ENCODE measurements around the gene CLNS1A. TPM values are rescaled to one million over a fixed set of nuclear protein-coding genes. Genes with fewer than 3 reads are reported as not detected.

Gene CLNS1A
- 230 TPM for total RNA-seq (2013)
- polyA plus RNA-seq (100 to 1,000 TPM in 2 of 3 donors, 10 to 100 TPM in 1; 53.1 to 140 (median 139) TPM), polyA minus RNA-seq (84.0 and 214 TPM in 2 replicates), total RNA-seq (14.1 to 70.4 (median 50.5) reads per million in 11 experiments)

GRCh38 chr11:77637345-77638165, at the start of gene CLNS1A:
CLNS1A (minus strand) TSS chr11:77637794; CDS start chr11:77637714, 80 bp downstream.
- under 1% methylated on average over 40 of the region's 41 CpGs for WGBS (ENCODE audit: insufficient coverage)
- peaks cover 17% of the 10 kb centered on the region for H4K20me1 ChIP-seq (ENCODE audit: insufficient read depth, low read length)
- Mint-ChIP-seq H3K4me1 (peaks cover 41% of the 10 kb centered on the region), H3K4me3 (peak within 1 kb of the TSS; percentile 89 to 96), H3K27me3 (ENCODE audit: low read depth in 3 of 3) (peaks cover 0 to 3% (median 0%) of the 10 kb centered on the region in 3 donors), H3K27ac (peak within 1 kb of the TSS; percentile 88 to 97 (median 94)), H3K9me3 (peaks cover 4 to 19% (median 14%) of the 10 kb centered on the region in 7 donors), H3K36me3 (no peaks in the 10 kb centered on the region)
- peaks cover 4 to 7% of the 10 kb centered on the region in 2 donors for H3K9me3 ChIP-seq (replicated peaks in 1 of 2; ENCODE audit: control insufficient read depth in 1 of 2, insufficient read depth in 1 of 2, low read length in 2 of 2)
- peaks cover 49% of the 10 kb centered on the region for H3K79me2 ChIP-seq (ENCODE audit: insufficient read depth, low read length)
- intact Hi-C loops (cut with micrococcal nuclease): no loop called here
- no peaks in the 10 kb centered on the region for H3K36me3 ChIP-seq (replicated peaks in 1 of 2; ENCODE audit: control insufficient read depth in 1 of 2, insufficient read depth in 2 of 2, low read length in 2 of 2)
- H3K4me3 ChIP-seq (replicated peaks in 1 of 3; ENCODE audit: low read depth in 2 of 3, low read length in 3 of 3): peak within 1 kb of the TSS; percentile 61 to 90 (median 66)
- peak within 1 kb of the TSS; percentile 96 for H3K4me2 ChIP-seq (replicated peaks; ENCODE audit: extremely low read depth, low read length, poor library complexity, severe bottlenecking)
- TF ChIP-seq CTCF (IDR thresholded peaks at IDR 0.05): no peak
- H3K27ac ChIP-seq (ENCODE audit: low read depth in 1 of 2, low read length in 2 of 2): peak within 1 kb of the TSS; percentile 59 to 85
- H3K27me3 ChIP-seq (ENCODE audit: control insufficient read depth in 2 of 2, insufficient read depth in 2 of 2, low read length in 2 of 2): no peaks in the 10 kb centered on the region
- H3K4me1 ChIP-seq (ENCODE audit: control insufficient read depth in 1 of 2, insufficient read depth in 2 of 2, low read length in 2 of 2): peaks cover 44 to 52% of the 10 kb centered on the region in 2 donors
- H3K9ac ChIP-seq (ENCODE audit: insufficient read depth, low read length, poor library complexity, severe bottlenecking): peak within 1 kb of the TSS; percentile 78
- DNase-seq: peak; percentile 84 to 87 (median 86)
- H2AFZ ChIP-seq (ENCODE audit: insufficient read depth, low read depth, low read length, poor library complexity, severe bottlenecking): peak within 1 kb of the TSS; percentile 90

GRCh38 chr11:77687088-77687487, 49.5 kb upstream of the CLNS1A start:
- Histone ChIP-seq H3K27ac (ENCODE audit: low read depth in 1 of 2, low read length in 2 of 2) (no peak overlapping the region), H3K27me3 (ENCODE audit: control insufficient read depth in 2 of 2, insufficient read depth in 2 of 2, low read length in 2 of 2) (no peaks in the 10 kb centered on the region), H3K4me2 (replicated peaks; ENCODE audit: extremely low read depth, low read length, poor library complexity, severe bottlenecking) (no peak overlapping the region), H3K4me1 (ENCODE audit: control insufficient read depth in 1 of 2, insufficient read depth in 2 of 2, low read length in 2 of 2) (no peaks in the 10 kb centered on the region), H3K4me3 (replicated peaks in 1 of 3; ENCODE audit: low read depth in 2 of 3, low read length in 3 of 3) (no peak overlapping the region), H3K36me3 (replicated peaks in 1 of 2; ENCODE audit: control insufficient read depth in 1 of 2, insufficient read depth in 2 of 2, low read length in 2 of 2) (peaks cover 68 to 95% of the 10 kb centered on the region in 2 donors), H2AFZ (ENCODE audit: insufficient read depth, low read depth, low read length, poor library complexity, severe bottlenecking) (no peak overlapping the region), H4K20me1 (ENCODE audit: insufficient read depth, low read length) (no peaks in the 10 kb centered on the region), H3K9me3 (replicated peaks in 1 of 2; ENCODE audit: control insufficient read depth in 1 of 2, insufficient read depth in 1 of 2, low read length in 2 of 2) (no peaks in the 10 kb centered on the region), H3K9ac (ENCODE audit: insufficient read depth, low read length, poor library complexity, severe bottlenecking) (no peak overlapping the region), H3K79me2 (ENCODE audit: insufficient read depth, low read length) (no peaks in the 10 kb centered on the region)
- Mint-ChIP-seq H3K9me3 (peaks cover 0 to 3% (median 0%) of the 10 kb centered on the region in 7 donors), H3K4me3 (no peak overlapping the region), H3K36me3 (peaks cover 72 to 81% of the 10 kb centered on the region in 2 donors), H3K27ac (peak overlapping the region in 1 of 7 donors; percentile 85), H3K27me3 (ENCODE audit: low read depth in 3 of 3) (no peaks in the 10 kb centered on the region), H3K4me1 (no peaks in the 10 kb centered on the region)
- DNase-seq: no peak
- TF ChIP-seq CTCF (IDR thresholded peaks at IDR 0.05): no peak
- intact Hi-C loops (cut with micrococcal nuclease): no loop called here

Data from CD14-positive monocyte (primary cell).